HG03280 (cell line): ENCODE measurements around the gene GRIN2D.
"Not testable (repeated sequence)": the region's sequence is repeated elsewhere in the genome, so short reads cannot be mapped to it uniquely, and the experiment has no call there.

Source experiments
- ATAC-seq: cut with Tn5 transposase; IDR thresholded peaks from one replicate; pipeline ENCODE4 v1.9.1; 2021; ENCODE audit warnings: mild to moderate bottlenecking, moderate library complexity; ENCODE audit not compliant: unreplicated experiment

Gene GRIN2D

GRCh38 chr19:48371367-48371766, 22.1 kb upstream of the GRIN2D start:
- no peak for ATAC-seq

- ATAC-seq: not testable (repeated sequence)
These were observed 21.7 kb upstream of the GRIN2D start for GRCh38 chr19:48371771-48372170.

GRCh38 chr19:48372904-48373303, 20.6 kb upstream of the GRIN2D start:
- ATAC-seq: no peak

GRCh38 chr19:48373567-48373966, 19.9 kb upstream of the GRIN2D start:
- ATAC-seq: no peak

GRCh38 chr19:48378194-48378570, 15.3 kb upstream of the GRIN2D start:
- ATAC-seq: no peak

- ATAC-seq: no peak
These were observed 14.4 kb upstream of the GRIN2D start for GRCh38 chr19:48379058-48379457.

GRCh38 chr19:48381178-48381950, 12.1 kb upstream of the GRIN2D start:
- ATAC-seq: no peak

- no peak for ATAC-seq
These were observed 11.2 kb upstream of the GRIN2D start for GRCh38 chr19:48382286-48382685.

GRCh38 chr19:48385461-48386087, 7.9 kb upstream of the GRIN2D start:
- ATAC-seq: no peak

- ATAC-seq: no peak
These were observed 6.5 kb upstream of the GRIN2D start for GRCh38 chr19:48386981-48387380.

- peak; percentile 35 for ATAC-seq
These were observed 3.0 kb upstream of the GRIN2D start for GRCh38 chr19:48390188-48391099.

GRCh38 chr19:48391100-48392005, 2.1 kb upstream of the GRIN2D start, which contains the start of gene KDELR1:
KDELR1 (minus strand) TSS chr19:48391551; CDS start chr19:48391358, 193 bp downstream.
- peak; percentile 82 for ATAC-seq

GRCh38 chr19:48392006-48392344, 1.5 kb upstream of the GRIN2D start:
- ATAC-seq: not testable (repeated sequence)

GRCh38 chr19:48392860-48393558, 459 bp upstream of the GRIN2D start:
- no peak for ATAC-seq

- ATAC-seq: no peak
These were observed 1.1 kb downstream of the GRIN2D start for GRCh38 chr19:48394331-48395169.

- no peak for ATAC-seq
These were observed 1.6 kb downstream of the GRIN2D start for GRCh38 chr19:48395170-48395455.

GRCh38 chr19:48395499-48395898, 2.0 kb downstream of the GRIN2D start:
- no peak for ATAC-seq

- ATAC-seq: no peak
These were observed 2.8 kb downstream of the GRIN2D start for GRCh38 chr19:48396016-48396823.
